HEK293 (cell line): ENCODE data around the gene CR1.

ENCODE experiments used
- CTCF ChIA-PET: fragments of 350-600 bp; formaldehyde crosslinking; extraction: SDS; loops from one replicate; lab custom pipeline; 2021; ENCODE audit warnings: antibody characterized with exemption; lab: Yijun Ruan, JAX
- POLR2A ChIA-PET: fragments of 300-600 bp; formaldehyde crosslinking; extraction: SDS; loops from one replicate; lab custom pipeline; 2020; ENCODE audit warnings: antibody characterized with exemption, inconsistent platforms; lab: Yijun Ruan, JAX
- H3K27ac ChIP-seq: fragments of 200-500 bp; sonication (Bioruptor generic); 2 replicates; pipeline ENCODE4 v1.5.1; 2014; ENCODE audit warnings: low read depth, low read length, control low read depth, inconsistent platforms; ENCODE audit errors: extremely low read depth
- H3K36me3 ChIP-seq, 2 experiments: fragments of 200-500 bp in 1 of 2; sonication (Bioruptor generic) in 1 of 2; 1 replicate in 1 of 2; 2 replicates in 1 of 2; pipeline ENCODE4 v1.5.1; 2014 to 2017; ENCODE audit warnings: inconsistent platforms in 2 of 2, low read length in 2 of 2; ENCODE audit not compliant: control insufficient read depth in 2 of 2, insufficient read depth in 1 of 2
- H3K4me1 ChIP-seq: fragments of 200-500 bp; sonication (Bioruptor generic); 2 replicates; pipeline ENCODE4 v1.5.1; 2014; ENCODE audit warnings: mild to moderate bottlenecking, low read length, inconsistent platforms; ENCODE audit not compliant: control insufficient read depth, insufficient read depth
- H3K4me3 ChIP-seq: 2 replicates; pipeline ENCODE4 v1.5.1; 2011; ENCODE audit warnings: low read depth, mild to moderate bottlenecking, control low read depth, low read length, moderate library complexity
- H3K9me3 ChIP-seq: fragments of 200-500 bp; sonication (Bioruptor generic); 2 replicates; pipeline ENCODE4 v1.5.1; 2014; ENCODE audit warnings: low read depth, low read length, inconsistent platforms; ENCODE audit not compliant: control insufficient read depth, insufficient read depth
- AEBP2 ChIP-seq: fragments of 450-650 bp; formaldehyde crosslinking; IDR thresholded peaks from 2 replicates; pipeline ENCODE4 v1.5.1; 2016; ENCODE audit warnings: missing biosample characterization, missing genetic modification characterization, borderline replicate concordance
- BCL6B ChIP-seq: fragments of 450-650 bp; formaldehyde crosslinking; IDR thresholded peaks from 2 replicates; pipeline ENCODE4 v1.5.1; 2017; ENCODE audit warnings: missing biosample characterization, missing genetic modification characterization
- PBX3 ChIP-seq: sonication (generic); formaldehyde crosslinking; IDR thresholded peaks from 2 replicates; pipeline ENCODE4 v1.8.1; 2022; ENCODE audit warnings: mild to moderate bottlenecking, moderate library complexity, missing genetic modification reagents
- PRDM1 ChIP-seq: fragments of 450-650 bp; formaldehyde crosslinking; IDR thresholded peaks from 2 replicates; pipeline ENCODE4; 2016; ENCODE audit warnings: missing biosample characterization, missing genetic modification characterization
- RBAK ChIP-seq: fragments of 450-650 bp; formaldehyde crosslinking; IDR thresholded peaks from 2 replicates; pipeline ENCODE4 v1.5.1; 2016; ENCODE audit warnings: missing biosample characterization, missing genetic modification characterization
- REST ChIP-seq: fragments of 450-650 bp; formaldehyde crosslinking; IDR thresholded peaks from 2 replicates; pipeline ENCODE4 v1.5.1; 2016; ENCODE audit warnings: missing biosample characterization, missing genetic modification characterization
- ZBTB8A ChIP-seq: fragments of 450-650 bp; formaldehyde crosslinking; IDR thresholded peaks from 2 replicates; pipeline ENCODE4 v1.5.1; 2016; ENCODE audit warnings: missing biosample characterization, missing genetic modification characterization
- ZFP37 ChIP-seq: fragments of 450-650 bp; formaldehyde crosslinking; IDR thresholded peaks from 2 replicates; pipeline ENCODE4 v1.5.1; 2016; ENCODE audit warnings: missing biosample characterization, missing genetic modification characterization
- ZIC2 ChIP-seq: fragments of 450-650 bp; formaldehyde crosslinking; IDR thresholded peaks from 2 replicates; pipeline ENCODE4 v1.5.1; 2016; ENCODE audit warnings: missing biosample characterization, missing genetic modification characterization
- ZNF146 ChIP-seq: fragments of 450-650 bp; formaldehyde crosslinking; IDR thresholded peaks from 2 replicates; pipeline ENCODE4 v1.5.1; 2016; ENCODE audit warnings: missing biosample characterization, missing genetic modification characterization
- ZNF175 ChIP-seq: fragments of 450-650 bp; formaldehyde crosslinking; IDR thresholded peaks from 2 replicates; pipeline ENCODE4 v1.5.1; 2016; ENCODE audit warnings: missing biosample characterization, missing genetic modification characterization
- ZNF221 ChIP-seq: fragments of 450-650 bp; formaldehyde crosslinking; IDR thresholded peaks from 2 replicates; pipeline ENCODE4 v1.5.1; 2017; ENCODE audit warnings: missing biosample characterization, missing genetic modification characterization, borderline replicate concordance
- ZNF24 ChIP-seq: fragments of 450-650 bp; formaldehyde crosslinking; IDR thresholded peaks from 2 replicates; pipeline ENCODE4 v1.5.1; 2016; ENCODE audit warnings: missing biosample characterization, missing genetic modification characterization
- ZNF292 ChIP-seq: fragments of 450-650 bp; formaldehyde crosslinking; IDR thresholded peaks from 2 replicates; pipeline ENCODE4 v1.5.1; 2016; ENCODE audit warnings: low read depth, missing biosample characterization, missing genetic modification characterization, borderline replicate concordance
- ZNF324 ChIP-seq: fragments of 450-650 bp; formaldehyde crosslinking; IDR thresholded peaks from 2 replicates; pipeline ENCODE4 v1.5.1; 2016; ENCODE audit warnings: missing biosample characterization, missing genetic modification characterization
- ZNF366 ChIP-seq: fragments of 450-650 bp; formaldehyde crosslinking; conservative IDR thresholded peaks from 2 replicates; pipeline ENCODE4 v1.5.1; 2016; ENCODE audit warnings: missing biosample characterization, missing genetic modification characterization
- ZNF433 ChIP-seq: fragments of 450-650 bp; formaldehyde crosslinking; IDR thresholded peaks from 2 replicates; pipeline ENCODE4 v1.5.1; 2016; ENCODE audit warnings: missing biosample characterization, missing genetic modification characterization, low read depth
- ZNF514 ChIP-seq: fragments of 450-650 bp; formaldehyde crosslinking; IDR thresholded peaks from 2 replicates; pipeline ENCODE4 v1.5.1; 2016; ENCODE audit warnings: missing biosample characterization, missing genetic modification characterization
- ZNF529 ChIP-seq: fragments of 450-650 bp; formaldehyde crosslinking; IDR thresholded peaks from 2 replicates; pipeline ENCODE4 v1.5.1; 2017; ENCODE audit warnings: missing genetic modification characterization, missing biosample characterization; ENCODE audit not compliant: insufficient replicate concordance
- ZNF549 ChIP-seq: fragments of 450-650 bp; IDR thresholded peaks from 2 replicates; pipeline ENCODE4 v1.5.1; 2018; ENCODE audit warnings: missing biosample characterization, missing genetic modification characterization, mild to moderate bottlenecking, inconsistent platforms, moderate library complexity
- ZNF558 ChIP-seq: fragments of 450-650 bp; formaldehyde crosslinking; IDR thresholded peaks from 2 replicates; pipeline ENCODE4 v1.5.1; 2016; ENCODE audit warnings: missing biosample characterization, missing genetic modification characterization
- ZNF791 ChIP-seq: fragments of 450-650 bp; formaldehyde crosslinking; IDR thresholded peaks from 2 replicates; pipeline ENCODE4 v1.5.1; 2016; ENCODE audit warnings: missing biosample characterization, missing genetic modification characterization

Gene CR1

GRCh38 chr1:207627496-207627895 is 131.5 kb downstream of the CR1 start:
- TF ChIP-seq ZNF24 = no peak
- TF ChIP-seq AEBP2 (tag by site-specific recombination) = no peak
- no peak for TF ChIP-seq ZFP37 (tag by site-specific recombination)
- TF ChIP-seq, all 188 proteins: peak for 0
- H3K9me3 ChIP-seq = no peaks in the 10 kb centered on the region
- H3K4me1 ChIP-seq = no peaks in the 10 kb centered on the region
- H3K27ac ChIP-seq = no peak overlapping the region
- POLR2A ChIA-PET = no interaction called here
- H3K4me3 ChIP-seq = no peak overlapping the region
- no peaks in the 10 kb centered on the region for H3K36me3 ChIP-seq
- CTCF ChIA-PET = interaction anchor here (0.6 kb wide), 1 partner anchor 169 kb away, joined by 4 read pairs; no protein-coding TSS in a partner anchor

GRCh38 chr1:207628776-207629175 is 132.8 kb downstream of the CR1 start:
- POLR2A ChIA-PET = no interaction called here
- H3K4me1 ChIP-seq = no peaks in the 10 kb centered on the region
- H3K36me3 ChIP-seq = no peaks in the 10 kb centered on the region
- TF ChIP-seq ZNF558 (tag by site-specific recombination) (no peak), ZBTB8A (no peak), PBX3 (no peak), ZNF324 (tag by site-specific recombination) (no peak), RBAK (no peak), ZNF791 (tag by site-specific recombination) (no peak), ZNF529 (no peak), ZNF433 (tag by site-specific recombination) (no peak), ZNF514 (tag by site-specific recombination) (no peak), ZNF366 (tag by site-specific recombination) (no peak), REST (tag by site-specific recombination) (no peak), ZIC2 (no peak)
- no peaks in the 10 kb centered on the region for H3K9me3 ChIP-seq
- H3K27ac ChIP-seq = no peak overlapping the region
- CTCF ChIA-PET = interaction anchor here (0.6 to 3.9 kb wide), 3 partner anchors 9 to 502 kb away, joined by 3 to 27 read pairs (median 3); no protein-coding TSS in a partner anchor
- no peak overlapping the region for H3K4me3 ChIP-seq

GRCh38 chr1:207631137-207631536 is 135.2 kb downstream of the CR1 start:
- CTCF ChIA-PET = interaction anchor here (0.5 to 3.9 kb wide), 2 partner anchors 11 to 15 kb away, joined by 3 to 27 read pairs; no protein-coding TSS in a partner anchor
- POLR2A ChIA-PET = no interaction called here
- no peak overlapping the region for H3K4me3 ChIP-seq
- no peak overlapping the region for H3K27ac ChIP-seq
- TF ChIP-seq ZNF549 (no peak), ZNF175 (tag by site-specific recombination) (no peak), PRDM1 (tag by site-specific recombination) (no peak), ZNF292 (tag by site-specific recombination) (no peak), ZNF221 (no peak), ZNF146 (tag by site-specific recombination) (no peak), RBAK (no peak), BCL6B (tag by site-specific recombination) (no peak)
- TF ChIP-seq, all 188 proteins: peak for 0
- no peaks in the 10 kb centered on the region for H3K9me3 ChIP-seq
- H3K4me1 ChIP-seq = no peaks in the 10 kb centered on the region
- H3K36me3 ChIP-seq = no peaks in the 10 kb centered on the region
